ENCODE measurements around the gene ING5.

Gene ING5

DNA sequence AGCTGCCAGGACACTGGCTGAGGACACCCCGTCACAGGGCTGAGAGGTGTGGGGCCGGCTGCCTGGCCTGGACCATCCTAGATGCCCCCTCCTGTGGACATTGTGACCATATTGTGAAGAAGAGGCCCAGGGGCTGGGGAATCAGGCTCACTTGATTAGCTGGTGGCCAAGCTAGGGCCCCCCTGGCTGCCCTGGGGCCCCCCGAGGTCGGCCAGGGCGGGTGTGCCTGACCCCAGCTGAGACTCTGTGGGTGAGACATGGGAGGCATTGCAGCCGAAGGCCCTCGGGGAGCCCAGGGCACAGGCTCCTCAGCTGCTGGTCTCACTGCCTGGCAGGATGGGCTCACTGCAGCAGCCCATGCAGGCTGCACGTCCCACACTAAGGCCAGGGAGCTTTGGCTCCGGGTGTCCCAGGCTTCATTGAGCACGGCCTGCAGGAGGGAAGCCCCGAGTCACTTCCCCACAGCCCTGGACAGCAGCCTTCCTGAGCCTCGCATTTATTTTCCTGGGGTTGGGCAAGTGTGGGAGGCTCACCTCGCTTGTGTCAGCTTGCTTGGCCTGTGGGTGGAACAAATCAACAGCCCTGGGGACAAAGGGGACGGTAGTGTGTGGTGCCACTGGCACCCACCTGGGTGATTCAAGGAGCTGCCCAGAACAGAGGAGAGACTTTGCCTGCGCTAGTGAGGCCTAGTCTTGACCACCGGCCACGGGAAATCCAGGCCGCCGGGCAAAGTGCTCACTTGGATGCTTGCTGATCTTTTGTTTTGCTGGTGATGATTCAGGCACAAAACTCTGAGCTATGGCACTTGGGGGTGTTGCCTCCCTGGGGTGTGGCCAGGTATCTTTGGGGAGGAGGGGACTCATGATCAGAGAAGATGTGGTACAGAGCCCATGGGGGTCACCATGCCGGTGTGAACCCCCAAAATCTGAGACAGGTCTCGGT lies 76.1 kb downstream of the ING5 start:
- no peak for DNase-seq
